ENCODE data around the gene GNAT1. TPM values are rescaled to one million over a fixed set of nuclear protein-coding genes. Genes with fewer than 3 reads are reported as not detected.

The GNAT1 gene
- total RNA-seq, 1 experiment from 2014 or later, result 0.13 TPM

- TF ChIP-seq, protein P1, sequence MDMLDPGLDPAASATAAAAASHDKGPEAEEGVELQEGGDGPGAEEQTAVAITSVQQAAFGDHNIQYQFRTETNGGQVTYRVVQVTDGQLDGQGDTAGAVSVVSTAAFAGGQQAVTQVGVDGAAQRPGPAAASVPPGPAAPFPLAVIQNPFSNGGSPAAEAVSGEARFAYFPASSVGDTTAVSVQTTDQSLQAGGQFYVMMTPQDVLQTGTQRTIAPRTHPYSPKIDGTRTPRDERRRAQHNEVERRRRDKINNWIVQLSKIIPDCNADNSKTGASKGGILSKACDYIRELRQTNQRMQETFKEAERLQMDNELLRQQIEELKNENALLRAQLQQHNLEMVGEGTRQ (CRISPR knock-in tag; IDR thresholded peaks at IDR 0.05), result no peak
- TF ChIP-seq ATF2 (CRISPR knock-in tag; IDR thresholded peaks at IDR 0.05; ENCODE audit: borderline replicate concordance, low read depth) (no peak), ZBTB21 (CRISPR knock-in tag; IDR thresholded peaks at IDR 0.05; ENCODE audit: borderline replicate concordance) (no peak), NFATC4 (CRISPR knock-in tag; IDR thresholded peaks at IDR 0.05) (no peak), CBFB (CRISPR knock-in tag; IDR thresholded peaks at IDR 0.05; ENCODE audit: low read depth) (no peak), SOX15 (CRISPR knock-in tag; IDR thresholded peaks at IDR 0.05) (no peak), IRF1 (CRISPR knock-in tag; IDR thresholded peaks at IDR 0.05) (no peak)
These were observed 8.8 kb upstream of the GNAT1 start (continued) for GRCh38 chr3:50182533-50183099.

DNA sequence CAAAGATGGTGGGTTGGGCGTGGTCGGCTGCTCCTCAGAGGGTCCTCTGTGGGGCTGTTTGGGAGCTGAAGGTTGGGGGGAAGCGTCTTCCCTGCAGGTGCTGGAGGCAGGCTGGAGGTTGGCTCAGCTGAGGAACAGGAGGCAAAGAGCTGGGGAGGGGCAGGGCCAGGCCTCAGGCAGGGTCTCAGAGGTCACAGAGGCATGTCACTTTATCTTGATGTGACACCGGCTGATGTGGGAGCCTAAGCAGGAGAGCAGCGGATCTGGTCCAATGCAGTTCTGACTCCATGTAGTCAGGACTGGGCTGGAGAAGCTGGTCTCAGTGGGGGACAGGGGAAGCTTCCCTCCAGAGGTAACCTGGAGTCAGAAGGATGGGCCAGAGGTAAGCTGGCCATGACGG lies 7.7 kb upstream of the GNAT1 start:
- ATAC-seq, result no peak
- Mint-ChIP-seq H3K4me1 (no peaks in the 10 kb centered on the region), H3K4me3 (no peak overlapping the region), H3K9me3 (no peaks in the 10 kb centered on the region), H3K27me3 (ENCODE audit: low read depth) (no peaks in the 10 kb centered on the region), H3K36me3 (peaks cover 40% of the 10 kb centered on the region), H3K27ac (no peak overlapping the region)
- ChIA-PET POLR2A (no interaction called here), CTCF (interaction anchor here (0.8 to 2.3 kb wide), 3 partner anchors 9 to 63 kb away, joined by 3 to 9 read pairs (median 3); no protein-coding TSS in a partner anchor)
- DNase-seq (ENCODE audit: low spot score), result no peak
- no peak for TF ChIP-seq NR2C2 (CRISPR knock-in tag; IDR thresholded peaks at IDR 0.05)

GRCh38 chr3:50184242-50184978 lies 7.0 kb upstream of the GNAT1 start:
- Mint-ChIP-seq H3K27ac (no peak overlapping the region), H3K27me3 (ENCODE audit: low read depth) (no peaks in the 10 kb centered on the region), H3K4me3 (no peak overlapping the region), H3K9me3 (no peaks in the 10 kb centered on the region), H3K36me3 (peaks cover 40% of the 10 kb centered on the region), H3K4me1 (no peaks in the 10 kb centered on the region)
- no peak for ATAC-seq
- TF ChIP-seq PREB (CRISPR knock-in tag; IDR thresholded peaks at IDR 0.05; ENCODE audit: borderline replicate concordance) (no peak), NR2C2 (CRISPR knock-in tag; IDR thresholded peaks at IDR 0.05) (no peak), NFATC4 (CRISPR knock-in tag; IDR thresholded peaks at IDR 0.05) (no peak), CREM (CRISPR knock-in tag; IDR thresholded peaks at IDR 0.05) (no peak), TP53 (CRISPR knock-in tag; IDR thresholded peaks at IDR 0.05) (no peak), ZNF121 (CRISPR knock-in tag; IDR thresholded peaks at IDR 0.05) (no peak), ETV6 (CRISPR knock-in tag; IDR thresholded peaks at IDR 0.05) (no peak), ELF4 (CRISPR knock-in tag; IDR thresholded peaks at IDR 0.05; ENCODE audit: low read depth) (no peak)
- TF ChIP-seq, protein P2, sequence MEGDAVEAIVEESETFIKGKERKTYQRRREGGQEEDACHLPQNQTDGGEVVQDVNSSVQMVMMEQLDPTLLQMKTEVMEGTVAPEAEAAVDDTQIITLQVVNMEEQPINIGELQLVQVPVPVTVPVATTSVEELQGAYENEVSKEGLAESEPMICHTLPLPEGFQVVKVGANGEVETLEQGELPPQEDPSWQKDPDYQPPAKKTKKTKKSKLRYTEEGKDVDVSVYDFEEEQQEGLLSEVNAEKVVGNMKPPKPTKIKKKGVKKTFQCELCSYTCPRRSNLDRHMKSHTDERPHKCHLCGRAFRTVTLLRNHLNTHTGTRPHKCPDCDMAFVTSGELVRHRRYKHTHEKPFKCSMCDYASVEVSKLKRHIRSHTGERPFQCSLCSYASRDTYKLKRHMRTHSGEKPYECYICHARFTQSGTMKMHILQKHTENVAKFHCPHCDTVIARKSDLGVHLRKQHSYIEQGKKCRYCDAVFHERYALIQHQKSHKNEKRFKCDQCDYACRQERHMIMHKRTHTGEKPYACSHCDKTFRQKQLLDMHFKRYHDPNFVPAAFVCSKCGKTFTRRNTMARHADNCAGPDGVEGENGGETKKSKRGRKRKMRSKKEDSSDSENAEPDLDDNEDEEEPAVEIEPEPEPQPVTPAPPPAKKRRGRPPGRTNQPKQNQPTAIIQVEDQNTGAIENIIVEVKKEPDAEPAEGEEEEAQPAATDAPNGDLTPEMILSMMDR (IDR thresholded peaks at IDR 0.05), result no peak
- TF ChIP-seq, protein P1 (CRISPR knock-in tag; IDR thresholded peaks at IDR 0.05), result no peak
- TF ChIP-seq, protein P3, sequence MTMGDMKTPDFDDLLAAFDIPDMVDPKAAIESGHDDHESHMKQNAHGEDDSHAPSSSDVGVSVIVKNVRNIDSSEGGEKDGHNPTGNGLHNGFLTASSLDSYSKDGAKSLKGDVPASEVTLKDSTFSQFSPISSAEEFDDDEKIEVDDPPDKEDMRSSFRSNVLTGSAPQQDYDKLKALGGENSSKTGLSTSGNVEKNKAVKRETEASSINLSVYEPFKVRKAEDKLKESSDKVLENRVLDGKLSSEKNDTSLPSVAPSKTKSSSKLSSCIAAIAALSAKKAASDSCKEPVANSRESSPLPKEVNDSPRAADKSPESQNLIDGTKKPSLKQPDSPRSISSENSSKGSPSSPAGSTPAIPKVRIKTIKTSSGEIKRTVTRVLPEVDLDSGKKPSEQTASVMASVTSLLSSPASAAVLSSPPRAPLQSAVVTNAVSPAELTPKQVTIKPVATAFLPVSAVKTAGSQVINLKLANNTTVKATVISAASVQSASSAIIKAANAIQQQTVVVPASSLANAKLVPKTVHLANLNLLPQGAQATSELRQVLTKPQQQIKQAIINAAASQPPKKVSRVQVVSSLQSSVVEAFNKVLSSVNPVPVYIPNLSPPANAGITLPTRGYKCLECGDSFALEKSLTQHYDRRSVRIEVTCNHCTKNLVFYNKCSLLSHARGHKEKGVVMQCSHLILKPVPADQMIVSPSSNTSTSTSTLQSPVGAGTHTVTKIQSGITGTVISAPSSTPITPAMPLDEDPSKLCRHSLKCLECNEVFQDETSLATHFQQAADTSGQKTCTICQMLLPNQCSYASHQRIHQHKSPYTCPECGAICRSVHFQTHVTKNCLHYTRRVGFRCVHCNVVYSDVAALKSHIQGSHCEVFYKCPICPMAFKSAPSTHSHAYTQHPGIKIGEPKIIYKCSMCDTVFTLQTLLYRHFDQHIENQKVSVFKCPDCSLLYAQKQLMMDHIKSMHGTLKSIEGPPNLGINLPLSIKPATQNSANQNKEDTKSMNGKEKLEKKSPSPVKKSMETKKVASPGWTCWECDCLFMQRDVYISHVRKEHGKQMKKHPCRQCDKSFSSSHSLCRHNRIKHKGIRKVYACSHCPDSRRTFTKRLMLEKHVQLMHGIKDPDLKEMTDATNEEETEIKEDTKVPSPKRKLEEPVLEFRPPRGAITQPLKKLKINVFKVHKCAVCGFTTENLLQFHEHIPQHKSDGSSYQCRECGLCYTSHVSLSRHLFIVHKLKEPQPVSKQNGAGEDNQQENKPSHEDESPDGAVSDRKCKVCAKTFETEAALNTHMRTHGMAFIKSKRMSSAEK (CRISPR knock-in tag; IDR thresholded peaks at IDR 0.05; ENCODE audit: borderline replicate concordance), result no peak
- CTCF ChIA-PET, result interaction anchor here (0.6 to 2.3 kb wide), 4 partner anchors 8 to 81 kb away, joined by 3 to 9 read pairs (median 3); no protein-coding TSS in a partner anchor
- DNase-seq (ENCODE audit: low spot score), result no peak
- POLR2A ChIA-PET, result no interaction called here
